ENCODE data around the gene ACOT12. TPM values are rescaled to one million over a fixed set of nuclear protein-coding genes. Genes with fewer than 3 reads are reported as not detected.

Gene ACOT12
- total and polyA plus RNA-seq, 2 of the 13 experiments (the other 11 are each of a cell fraction or from before 2014, with no cell fraction given), result not detected

DNA sequence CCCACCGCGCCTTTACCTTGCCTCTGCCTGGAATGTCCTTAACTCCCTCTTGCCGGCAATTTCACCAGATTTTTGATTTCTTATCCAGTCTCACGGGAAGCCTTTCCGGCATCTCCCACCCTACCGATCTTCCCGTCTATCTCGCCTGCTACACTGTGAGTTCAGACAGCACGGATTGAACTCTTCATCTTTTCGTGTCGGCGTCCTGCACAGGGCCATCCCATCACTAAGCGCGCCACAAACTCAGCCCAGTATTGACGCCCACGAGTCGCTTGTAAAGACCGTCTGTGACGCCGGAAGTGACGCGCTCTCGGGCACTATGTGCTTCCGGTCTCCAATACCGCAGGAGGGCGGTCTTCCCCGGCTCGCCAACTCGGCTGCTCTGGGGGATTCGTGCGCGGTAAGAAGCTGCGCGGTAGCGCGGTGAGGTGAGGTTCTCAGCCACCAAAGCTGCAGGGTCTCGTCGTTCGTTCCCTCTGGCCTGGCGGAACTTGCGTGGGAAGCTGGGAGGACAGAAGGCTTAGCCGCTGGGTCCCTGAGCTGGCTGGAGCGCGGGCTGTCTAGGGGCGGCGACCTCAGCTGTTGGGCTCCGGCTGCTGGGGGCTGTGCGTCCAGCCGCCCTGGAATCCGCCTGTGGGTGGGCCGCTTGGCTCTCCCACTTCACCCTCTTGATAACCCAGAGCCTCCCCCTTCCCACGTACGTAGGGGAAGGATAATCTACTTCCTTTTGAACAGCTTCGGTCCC, 92.5 kb downstream of the ACOT12 start, which contains the start of gene ZCCHC9 (continued):
- TF ChIP-seq TAF15 (IDR thresholded peaks at IDR 0.05; ENCODE audit: low read depth, low read length, poor library complexity, severe bottlenecking), result peak; percentile 61
- peak; percentile 79 for TF ChIP-seq ZNF891 (CRISPR knock-in tag; IDR thresholded peaks at IDR 0.05)
- TF ChIP-seq KDM5B (CRISPR knock-in tag; IDR thresholded peaks at IDR 0.05; ENCODE audit: borderline replicate concordance), result peak; percentile 60; the same call in 1 of the 2 replicates
- no peak; the same call in 1 of the 2 replicates for TF ChIP-seq ZNF737 (CRISPR knock-in tag; IDR thresholded peaks at IDR 0.05; ENCODE audit: borderline replicate concordance)
- TF ChIP-seq ZSCAN12 (CRISPR knock-in tag; IDR thresholded peaks at IDR 0.05), result no peak
- 0 out of 2 replicates have a peak, but pooled peaks have one; percentile 52 for TF ChIP-seq ZNF598 (CRISPR knock-in tag; IDR thresholded peaks at IDR 0.05; ENCODE audit: borderline replicate concordance)
- TF ChIP-seq, protein P1, sequence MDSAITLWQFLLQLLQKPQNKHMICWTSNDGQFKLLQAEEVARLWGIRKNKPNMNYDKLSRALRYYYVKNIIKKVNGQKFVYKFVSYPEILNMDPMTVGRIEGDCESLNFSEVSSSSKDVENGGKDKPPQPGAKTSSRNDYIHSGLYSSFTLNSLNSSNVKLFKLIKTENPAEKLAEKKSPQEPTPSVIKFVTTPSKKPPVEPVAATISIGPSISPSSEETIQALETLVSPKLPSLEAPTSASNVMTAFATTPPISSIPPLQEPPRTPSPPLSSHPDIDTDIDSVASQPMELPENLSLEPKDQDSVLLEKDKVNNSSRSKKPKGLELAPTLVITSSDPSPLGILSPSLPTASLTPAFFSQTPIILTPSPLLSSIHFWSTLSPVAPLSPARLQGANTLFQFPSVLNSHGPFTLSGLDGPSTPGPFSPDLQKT (CRISPR knock-in tag; IDR thresholded peaks at IDR 0.05; ENCODE audit: borderline replicate concordance), result no peak
- peak; percentile 48; the same call in 1 of the 2 replicates for TF ChIP-seq FOSL2 (CRISPR knock-in tag; IDR thresholded peaks at IDR 0.05)
- peak; percentile 95; the same call in 1 of the 2 replicates for TF ChIP-seq ZZZ3 (CRISPR knock-in tag; IDR thresholded peaks at IDR 0.05; ENCODE audit: borderline replicate concordance)
- TF ChIP-seq ZFP37 (CRISPR knock-in tag; IDR thresholded peaks at IDR 0.05; ENCODE audit: borderline replicate concordance), result no peak
- TF ChIP-seq, protein P2, sequence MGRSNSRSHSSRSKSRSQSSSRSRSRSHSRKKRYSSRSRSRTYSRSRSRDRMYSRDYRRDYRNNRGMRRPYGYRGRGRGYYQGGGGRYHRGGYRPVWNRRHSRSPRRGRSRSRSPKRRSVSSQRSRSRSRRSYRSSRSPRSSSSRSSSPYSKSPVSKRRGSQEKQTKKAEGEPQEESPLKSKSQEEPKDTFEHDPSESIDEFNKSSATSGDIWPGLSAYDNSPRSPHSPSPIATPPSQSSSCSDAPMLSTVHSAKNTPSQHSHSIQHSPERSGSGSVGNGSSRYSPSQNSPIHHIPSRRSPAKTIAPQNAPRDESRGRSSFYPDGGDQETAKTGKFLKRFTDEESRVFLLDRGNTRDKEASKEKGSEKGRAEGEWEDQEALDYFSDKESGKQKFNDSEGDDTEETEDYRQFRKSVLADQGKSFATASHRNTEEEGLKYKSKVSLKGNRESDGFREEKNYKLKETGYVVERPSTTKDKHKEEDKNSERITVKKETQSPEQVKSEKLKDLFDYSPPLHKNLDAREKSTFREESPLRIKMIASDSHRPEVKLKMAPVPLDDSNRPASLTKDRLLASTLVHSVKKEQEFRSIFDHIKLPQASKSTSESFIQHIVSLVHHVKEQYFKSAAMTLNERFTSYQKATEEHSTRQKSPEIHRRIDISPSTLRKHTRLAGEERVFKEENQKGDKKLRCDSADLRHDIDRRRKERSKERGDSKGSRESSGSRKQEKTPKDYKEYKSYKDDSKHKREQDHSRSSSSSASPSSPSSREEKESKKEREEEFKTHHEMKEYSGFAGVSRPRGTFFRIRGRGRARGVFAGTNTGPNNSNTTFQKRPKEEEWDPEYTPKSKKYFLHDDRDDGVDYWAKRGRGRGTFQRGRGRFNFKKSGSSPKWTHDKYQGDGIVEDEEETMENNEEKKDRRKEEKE (IDR thresholded peaks at IDR 0.05), result no peak
- TF ChIP-seq ZNF317 (CRISPR knock-in tag; IDR thresholded peaks at IDR 0.05), result no peak
- peak; percentile 69; the same call in 1 of the 2 replicates for TF ChIP-seq PPARG (CRISPR knock-in tag; conservative IDR thresholded peaks at IDR 0.05)
- TF ChIP-seq RARG (CRISPR knock-in tag; IDR thresholded peaks at IDR 0.05; ENCODE audit: low read depth), result 0 out of 2 replicates have a peak, but pooled peaks have one; percentile 77
- no peak for TF ChIP-seq SMYD3 (CRISPR knock-in tag; IDR thresholded peaks at IDR 0.05)
- TF ChIP-seq ZNF616 (CRISPR knock-in tag; IDR thresholded peaks at IDR 0.05; ENCODE audit: low read depth), result no peak
- TF ChIP-seq, protein P3, sequence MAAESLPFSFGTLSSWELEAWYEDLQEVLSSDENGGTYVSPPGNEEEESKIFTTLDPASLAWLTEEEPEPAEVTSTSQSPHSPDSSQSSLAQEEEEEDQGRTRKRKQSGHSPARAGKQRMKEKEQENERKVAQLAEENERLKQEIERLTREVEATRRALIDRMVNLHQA (CRISPR knock-in tag; IDR thresholded peaks at IDR 0.05), result no peak
- TF ChIP-seq ZNF33B (CRISPR knock-in tag; IDR thresholded peaks at IDR 0.05), result no peak; the same call in 1 of the 2 replicates
- TF ChIP-seq, protein P4, sequence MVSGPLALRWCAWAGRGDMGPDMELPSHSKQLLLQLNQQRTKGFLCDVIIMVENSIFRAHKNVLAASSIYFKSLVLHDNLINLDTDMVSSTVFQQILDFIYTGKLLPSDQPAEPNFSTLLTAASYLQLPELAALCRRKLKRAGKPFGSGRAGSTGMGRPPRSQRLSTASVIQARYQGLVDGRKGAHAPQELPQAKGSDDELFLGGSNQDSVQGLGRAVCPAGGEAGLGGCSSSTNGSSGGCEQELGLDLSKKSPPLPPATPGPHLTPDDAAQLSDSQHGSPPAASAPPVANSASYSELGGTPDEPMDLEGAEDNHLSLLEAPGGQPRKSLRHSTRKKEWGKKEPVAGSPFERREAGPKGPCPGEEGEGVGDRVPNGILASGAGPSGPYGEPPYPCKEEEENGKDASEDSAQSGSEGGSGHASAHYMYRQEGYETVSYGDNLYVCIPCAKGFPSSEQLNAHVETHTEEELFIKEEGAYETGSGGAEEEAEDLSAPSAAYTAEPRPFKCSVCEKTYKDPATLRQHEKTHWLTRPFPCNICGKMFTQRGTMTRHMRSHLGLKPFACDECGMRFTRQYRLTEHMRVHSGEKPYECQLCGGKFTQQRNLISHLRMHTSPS (CRISPR knock-in tag; IDR thresholded peaks at IDR 0.05; ENCODE audit: low read depth), result peak; percentile 38; the same call in 1 of the 2 replicates
- TF ChIP-seq ZNF451 (CRISPR knock-in tag; IDR thresholded peaks at IDR 0.05), result peak; percentile 91; the same call in 1 of the 2 replicates
- no peak for TF ChIP-seq CHD4 (IDR thresholded peaks at IDR 0.05; ENCODE audit: borderline replicate concordance, low read length)
- TF ChIP-seq SSRP1 (CRISPR knock-in tag; IDR thresholded peaks at IDR 0.05), result no peak
- no peak; the same call in 1 of the 2 replicates for TF ChIP-seq ZNF672 (CRISPR knock-in tag; IDR thresholded peaks at IDR 0.05)
- peak; percentile 78 for TF ChIP-seq HOXA5 (CRISPR knock-in tag; IDR thresholded peaks at IDR 0.05)
